Gastrocnemius medialis (tissue), 4 donors: ENCODE measurements around the gene RAB43. TPM values are rescaled to one million over a fixed set of nuclear protein-coding genes. Genes with fewer than 3 reads are reported as not detected.
"Not testable (repeated sequence)": the region's sequence is repeated elsewhere in the genome, so short reads cannot be mapped to it uniquely, and the experiment has no call there.

Source experiments
- ATAC-seq, 2 donors: fragments of 150-250 bp; one replicate each; pipeline ENCODE4 v1.9.1; 2016
- DNase-seq, 2 donors: peaks; one replicate each; pipeline ENCODE4 v3.0.0-alpha.2; 2019
- H3K27ac ChIP-seq, 4 donors: fragments of 200-600 bp; sonication (generic); 1 replicate in 1 of 4; 2 replicates in 3 of 4; pipeline ENCODE4 v1.5.1; 2016 to 2018; ENCODE audit warnings: mild to moderate bottlenecking in 2 of 4, moderate library complexity in 1 of 4
- H3K27me3 ChIP-seq, 3 donors: fragments of 200-600 bp; sonication (generic) in 2 of 3; 1 replicate in 1 of 3; 2 replicates in 2 of 3; pipeline versions ENCODE4 v1.5.1 to v1.6.0; 2016 to 2019; ENCODE audit warnings: mild to moderate bottlenecking in 1 of 3, moderate library complexity in 1 of 3
- H3K36me3 ChIP-seq, 2 donors: fragments of 200-600 bp; sonication (generic) in 1 of 2; one replicate each; pipeline ENCODE4 v1.5.1; 2017 to 2018
- H3K4me1 ChIP-seq, 2 donors: fragments of 200-600 bp; sonication (generic) in 1 of 2; one replicate each; pipeline ENCODE4 v1.5.1; 2016 to 2017; ENCODE audit warnings: mild to moderate bottlenecking in 2 of 2
- H3K4me3 ChIP-seq, 4 donors: fragments of 200-600 bp; sonication (generic) in 3 of 4; 1 replicate in 1 of 4; 2 replicates in 3 of 4; pipeline ENCODE4 v1.5.1; 2016 to 2019; ENCODE audit warnings: mild to moderate bottlenecking in 2 of 4
- H3K9me3 ChIP-seq, 3 donors: fragments of 200-600 bp; sonication (generic) in 2 of 3; 1 replicate in 1 of 3; 2 replicates in 2 of 3; pipeline ENCODE4 v1.5.1; 2016 to 2019
- POLR2A ChIP-seq, 2 donors: fragments of 450-650 bp; IDR thresholded peaks; one replicate each; pipeline ENCODE4 v1.6.1; 2017; ENCODE audit warnings: antibody characterized with exemption in 2 of 2, mild to moderate bottlenecking in 2 of 2, moderate library complexity in 2 of 2
- in situ Hi-C, 4 donors: fragments of 200-750 bp; cut with MboI; loops; one replicate each; pipeline versions ENCODE4 v1.15.0 to v1.8.0; 2017; ENCODE audit warnings: low sequenced_read_pairs in 4 of 4
- intact Hi-C: fragments of 100-400 bp; cut with DNase I; formaldehyde crosslinking; loops from one replicate; pipeline ENCODE4 v1.15.1; 2023; ENCODE audit warnings: low total_unique reads
- total RNA-seq, 4 donors: library from RNA; depleted of rRNA; stranded (reverse); fragments of >200 nt; gene quantifications; one replicate each; pipeline versions ENCODE4 v1.1.0 to v1.2.3, GENCODE V29; 2016
- TF ChIP-seq, protein P1 (sequence below), 5 experiments: fragments of 450-650 bp in 3 of 5; fragments of 200-600 bp in 2 of 5; sonication (generic) in 2 of 5; IDR thresholded peaks in 4 of 5; conservative IDR thresholded peaks in 1 of 5; 1 replicate in 4 of 5; 2 replicates in 1 of 5; pipeline ENCODE4 v1.5.1; 2016 to 2019; ENCODE audit warnings: antibody characterized with exemption in 5 of 5, mild to moderate bottlenecking in 3 of 5, moderate library complexity in 3 of 5

The RAB43 gene
- total RNA-seq, 4 donors from 2014 or later: 1.1 to 3.9 (median 2.5) TPM

DNA sequence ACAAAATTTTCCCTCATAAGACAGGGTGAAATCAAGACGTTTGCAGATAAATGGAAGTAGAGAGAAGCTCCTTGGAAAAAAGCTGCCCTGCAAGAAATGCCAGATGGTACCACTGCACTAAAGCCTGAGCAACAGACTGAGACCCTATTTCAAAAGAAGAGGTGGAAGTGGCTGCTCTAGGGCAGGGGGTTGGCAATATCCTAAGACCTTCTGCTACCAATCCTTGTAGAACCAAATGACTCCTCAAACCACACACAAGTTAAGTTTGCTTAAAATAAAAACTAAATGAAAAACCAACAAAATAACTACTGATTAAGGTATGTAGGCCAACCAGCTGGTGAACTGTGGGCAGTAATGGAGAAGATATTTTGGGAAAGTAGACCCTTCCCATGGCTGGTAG is 21.3 kb downstream of the RAB43 start:
- Histone ChIP-seq H3K4me3 (no peak overlapping the region), H3K27ac (no peak overlapping the region), H3K9me3 (no peaks in the 10 kb centered on the region), H3K4me1 (no peaks in the 10 kb centered on the region), H3K27me3 (no peaks in the 10 kb centered on the region), H3K36me3 (peaks cover 0 to 5% of the 10 kb centered on the region in 2 donors)
- in situ Hi-C loops: no loop called here
- no peak for DNase-seq
- intact Hi-C loops: no loop called here
- ATAC-seq: no peak
- TF ChIP-seq, protein P1, sequence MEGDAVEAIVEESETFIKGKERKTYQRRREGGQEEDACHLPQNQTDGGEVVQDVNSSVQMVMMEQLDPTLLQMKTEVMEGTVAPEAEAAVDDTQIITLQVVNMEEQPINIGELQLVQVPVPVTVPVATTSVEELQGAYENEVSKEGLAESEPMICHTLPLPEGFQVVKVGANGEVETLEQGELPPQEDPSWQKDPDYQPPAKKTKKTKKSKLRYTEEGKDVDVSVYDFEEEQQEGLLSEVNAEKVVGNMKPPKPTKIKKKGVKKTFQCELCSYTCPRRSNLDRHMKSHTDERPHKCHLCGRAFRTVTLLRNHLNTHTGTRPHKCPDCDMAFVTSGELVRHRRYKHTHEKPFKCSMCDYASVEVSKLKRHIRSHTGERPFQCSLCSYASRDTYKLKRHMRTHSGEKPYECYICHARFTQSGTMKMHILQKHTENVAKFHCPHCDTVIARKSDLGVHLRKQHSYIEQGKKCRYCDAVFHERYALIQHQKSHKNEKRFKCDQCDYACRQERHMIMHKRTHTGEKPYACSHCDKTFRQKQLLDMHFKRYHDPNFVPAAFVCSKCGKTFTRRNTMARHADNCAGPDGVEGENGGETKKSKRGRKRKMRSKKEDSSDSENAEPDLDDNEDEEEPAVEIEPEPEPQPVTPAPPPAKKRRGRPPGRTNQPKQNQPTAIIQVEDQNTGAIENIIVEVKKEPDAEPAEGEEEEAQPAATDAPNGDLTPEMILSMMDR (IDR thresholded peaks at IDR 0.05 in 4 of 5, conservative IDR thresholded peaks at IDR 0.05 in 1 of 5): no peak
- no peak for TF ChIP-seq POLR2A (IDR thresholded peaks at IDR 0.05)

DNA sequence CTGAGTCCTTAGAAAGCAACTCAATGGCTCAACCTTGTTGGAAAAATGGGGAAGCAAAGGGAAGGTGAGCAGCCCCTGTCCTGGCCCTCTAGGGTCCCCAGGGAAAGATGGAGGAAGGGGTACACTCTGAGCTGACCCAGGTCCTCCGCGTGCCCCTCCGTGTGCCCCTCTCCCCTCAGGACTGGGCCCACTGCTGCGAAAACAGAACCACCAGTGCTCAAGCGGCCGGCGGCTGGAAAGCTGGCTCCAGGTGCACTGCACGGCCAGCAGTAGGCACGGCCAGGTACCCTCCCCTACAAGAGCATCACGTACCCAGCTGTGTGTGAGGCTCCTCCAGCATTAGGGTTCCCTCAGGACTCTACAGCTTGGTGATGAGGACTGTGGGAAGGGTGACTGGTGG is 26.3 kb downstream of the RAB43 start:
- H3K36me3 ChIP-seq: peaks cover 0 to 21% of the 10 kb centered on the region in 2 donors

DNA sequence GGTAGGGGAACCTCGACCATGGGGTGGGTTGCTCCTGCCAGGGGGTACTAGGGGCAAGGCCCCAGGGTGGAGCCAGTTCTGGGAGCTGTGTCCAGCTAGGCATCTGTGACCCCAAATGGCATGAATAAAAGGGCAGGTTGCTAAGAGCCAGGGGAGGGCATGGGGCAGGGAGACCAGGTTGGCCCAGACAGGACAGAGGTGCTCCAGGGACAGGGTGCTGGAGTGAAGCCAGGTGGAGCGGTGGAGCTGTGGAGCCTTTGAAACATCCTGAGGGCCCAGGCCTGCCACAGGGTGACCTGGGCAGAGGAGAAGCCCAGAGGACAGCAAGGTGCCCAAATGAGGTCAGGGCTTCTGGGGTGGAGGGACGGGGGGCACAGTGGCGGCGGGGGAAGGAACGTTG is 33.3 kb downstream of the RAB43 start:
- in situ Hi-C loops: loop anchor here in 1 of 4 donors (25.0 kb wide), 1 partner anchor 126 kb away; no protein-coding TSS in a partner anchor
- intact Hi-C loops: not testable (repeated sequence)

More for the DNA sequence above, 26.3 kb downstream of the RAB43 start:
- TF ChIP-seq POLR2A (IDR thresholded peaks at IDR 0.05): no peak
- TF ChIP-seq, protein P1 (IDR thresholded peaks at IDR 0.05 in 4 of 5, conservative IDR thresholded peaks at IDR 0.05 in 1 of 5): no peak
- H3K27ac ChIP-seq: no peak overlapping the region
- H3K27me3 ChIP-seq: no peaks in the 10 kb centered on the region
- in situ Hi-C loops: loop anchor here in 1 of 4 donors (25.0 kb wide), 1 partner anchor 133 kb away; no protein-coding TSS in a partner anchor
- ATAC-seq (no peak), DNase-seq (no peak)
- intact Hi-C loops: no loop called here
- H3K4me1 ChIP-seq: no peaks in the 10 kb centered on the region
- H3K9me3 ChIP-seq: no peaks in the 10 kb centered on the region
- H3K4me3 ChIP-seq: no peak overlapping the region

DNA sequence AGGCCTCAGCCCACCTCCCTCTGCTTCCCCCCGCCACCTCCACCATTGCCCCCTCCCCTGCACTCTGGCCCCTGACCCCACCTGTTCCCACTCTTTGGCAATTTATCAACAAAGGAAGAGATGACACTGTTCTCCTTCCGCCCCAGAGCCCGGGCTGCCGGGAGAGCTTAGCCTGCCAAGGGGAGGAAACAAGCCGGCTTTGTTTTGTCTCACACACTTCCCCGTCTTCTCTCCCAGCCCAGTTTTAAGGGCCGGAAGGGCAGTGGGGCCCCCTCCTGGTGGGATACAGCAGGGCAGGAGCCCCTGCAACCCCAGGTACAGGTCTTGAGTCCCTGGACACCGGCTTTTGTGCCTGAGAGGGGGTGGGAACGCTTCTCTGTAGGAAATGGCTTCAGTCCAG is 33.7 kb downstream of the RAB43 start:
- H3K9me3 ChIP-seq, H3K4me1 ChIP-seq, H3K27me3 ChIP-seq, H3K4me3 ChIP-seq, intact Hi-C loops, H3K27ac ChIP-seq: not testable (repeated sequence)
- H3K36me3 ChIP-seq: peaks cover 0 to 12% of the 10 kb centered on the region in 2 donors
- peak; percentile 66 to 80 for ATAC-seq
- in situ Hi-C loops: loop anchor here in 1 of 4 donors (25.0 kb wide), 1 partner anchor 126 kb away; no protein-coding TSS in a partner anchor
- DNase-seq: peak in 1 of 2 donors; percentile 25

More for the DNA sequence above, 33.3 kb downstream of the RAB43 start:
- peaks cover 0 to 12% of the 10 kb centered on the region in 2 donors for H3K36me3 ChIP-seq
- DNase-seq, H3K9me3 ChIP-seq, H3K27ac ChIP-seq, H3K27me3 ChIP-seq, H3K4me1 ChIP-seq, H3K4me3 ChIP-seq: not testable (repeated sequence)
- peak in 1 of 2 donors; percentile 9 for ATAC-seq

DNA sequence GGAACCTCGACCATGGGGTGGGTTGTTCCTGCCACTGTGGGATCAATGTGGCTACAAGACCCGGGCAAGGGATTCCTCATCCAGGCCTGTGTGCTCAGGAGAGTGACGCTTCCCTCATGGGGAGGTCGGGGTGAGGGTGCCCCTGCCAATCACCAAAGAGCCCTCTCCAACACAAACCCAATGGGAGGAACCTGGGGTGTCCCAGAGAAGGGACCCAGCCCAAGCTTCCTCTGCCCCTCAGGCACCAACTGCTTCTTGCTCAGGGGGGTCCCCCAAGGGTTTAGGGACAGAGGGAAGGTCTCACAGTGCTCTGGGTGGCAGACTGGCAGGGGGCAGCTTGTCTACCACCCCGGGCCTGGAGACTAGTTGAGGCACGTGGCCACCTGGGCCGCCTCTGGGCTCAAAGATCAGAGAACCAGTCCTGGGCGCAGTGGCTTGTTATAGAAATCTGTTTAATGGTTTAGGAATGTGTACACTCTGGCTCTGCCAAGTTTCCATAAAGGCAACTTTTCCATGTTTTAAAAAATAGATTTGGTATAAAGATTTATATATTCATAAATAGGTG is 34.4 kb downstream of the RAB43 start:
- Histone ChIP-seq H3K4me3 (no peak overlapping the region), H3K27me3 (no peaks in the 10 kb centered on the region), H3K9me3 (no peaks in the 10 kb centered on the region), H3K27ac (peak overlapping the region; percentile 50 to 70 (median 52)), H3K36me3 (peaks cover 0 to 10% of the 10 kb centered on the region in 2 donors), H3K4me1 (peaks cover 6 to 7% of the 10 kb centered on the region in 2 donors)
- TF ChIP-seq POLR2A (IDR thresholded peaks at IDR 0.05): no peak
- TF ChIP-seq, protein P1 (IDR thresholded peaks at IDR 0.05 in 4 of 5, conservative IDR thresholded peaks at IDR 0.05 in 1 of 5): no peak
- in situ Hi-C loops: loop anchor here in 1 of 4 donors (25.0 kb wide), 1 partner anchor 125 kb away; no protein-coding TSS in a partner anchor
- no peak for DNase-seq
- ATAC-seq: peak in 1 of 2 donors; percentile 54
- intact Hi-C loops: no loop called here
